HG02759 (cell line): ENCODE results near the gene TPPP2.
"Not testable (repeated sequence)": the region's sequence is repeated elsewhere in the genome, so short reads cannot be mapped to it uniquely, and the experiment has no call there.

ENCODE experiments used
- ATAC-seq: cut with Tn5 transposase; IDR thresholded peaks from one replicate; pipeline ENCODE4 v1.9.1; 2021; ENCODE audit warnings: mild to moderate bottlenecking, moderate library complexity; ENCODE audit not compliant: unreplicated experiment

Gene TPPP2

GRCh38 chr14:21029917-21030316, at the start of gene TPPP2:
Gene TPPP2, plus strand, starts transcription at chr14:21030217. Its CDS starts 365 bp downstream, at chr14:21030582.
- ATAC-seq, result no peak

DNA sequence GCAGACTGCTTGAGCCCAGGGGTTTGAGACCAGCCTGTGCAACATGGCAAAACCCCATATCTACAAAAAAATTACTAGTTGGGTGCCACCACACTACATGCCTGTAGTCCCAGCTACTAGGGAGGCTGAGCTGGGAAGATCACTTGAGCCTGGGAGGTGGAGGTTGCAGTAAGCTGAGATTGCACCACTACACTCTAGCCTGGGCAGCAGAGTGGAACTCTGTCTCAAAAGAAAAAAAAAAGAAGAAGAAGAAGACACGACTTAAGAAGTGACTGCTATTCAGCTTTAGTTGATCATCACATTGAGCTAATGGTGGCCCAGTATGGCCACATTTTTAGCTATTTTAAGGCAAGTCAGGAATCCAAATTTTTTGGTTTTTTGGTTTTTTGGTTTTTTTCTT, 49.1 kb upstream of the TPPP2 start:
- no peak for ATAC-seq

GRCh38 chr14:20982646-20983369, 47.2 kb upstream of the TPPP2 start:
- ATAC-seq, result no peak

- ATAC-seq, result not testable (repeated sequence)
Observed at GRCh38 chr14:20985650-20986049, 44.4 kb upstream of the TPPP2 start.

DNA sequence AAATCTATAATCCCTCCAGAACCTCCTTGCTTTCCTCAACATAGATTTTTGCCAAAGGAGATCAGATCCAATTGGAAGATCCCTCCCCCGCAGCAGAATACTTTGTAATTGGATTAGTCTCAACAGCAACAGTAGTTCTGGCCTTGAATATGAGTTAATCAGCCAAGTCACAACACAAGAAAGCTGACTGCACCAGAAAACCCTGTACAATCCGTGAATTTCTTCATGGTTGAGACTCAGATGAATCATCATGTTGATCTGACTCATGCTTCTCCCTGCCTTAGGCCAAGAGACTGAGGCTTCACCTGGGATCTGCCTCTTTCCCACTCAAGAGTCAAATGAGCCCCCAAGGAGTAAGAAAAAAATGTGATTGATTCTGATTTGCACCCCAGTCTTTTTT, 43.2 kb upstream of the TPPP2 start:
- ATAC-seq, result no peak

DNA sequence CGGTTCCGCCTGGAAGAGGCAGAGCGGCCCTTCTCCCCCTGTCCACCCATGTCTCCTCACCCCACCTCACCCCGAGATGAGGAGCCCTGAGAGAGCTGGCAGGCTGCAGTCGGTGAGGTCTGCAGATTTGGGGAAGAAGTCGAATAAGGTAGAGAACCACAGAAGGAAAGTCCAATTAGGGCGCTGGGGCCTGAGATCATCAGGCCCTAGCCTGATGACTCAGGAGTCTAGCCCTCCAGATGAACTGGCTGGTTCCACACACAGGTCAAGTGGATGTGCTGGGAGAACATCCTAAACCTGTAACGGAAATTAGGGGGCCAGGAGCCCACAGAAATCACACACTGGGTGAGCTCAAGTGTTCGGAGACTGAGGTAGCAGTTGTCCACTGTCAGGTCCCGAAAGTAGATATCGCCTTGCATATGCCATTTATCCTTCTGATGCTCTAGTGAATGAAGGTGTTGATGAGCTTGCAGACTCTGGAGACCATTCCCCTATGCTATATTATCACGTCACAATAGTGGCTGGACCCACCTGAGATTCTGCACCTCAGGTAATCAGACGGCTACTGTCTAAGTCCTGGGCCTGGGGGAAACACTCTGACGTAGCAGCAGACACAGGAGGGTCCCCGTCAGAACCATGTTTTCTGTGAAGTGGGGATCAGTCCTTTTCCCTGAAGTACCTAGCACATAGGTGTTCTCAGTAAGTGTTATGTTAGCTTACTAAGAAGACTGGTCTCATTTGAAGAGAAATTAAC, 41.1 kb upstream of the TPPP2 start:
- ATAC-seq, result no peak

DNA sequence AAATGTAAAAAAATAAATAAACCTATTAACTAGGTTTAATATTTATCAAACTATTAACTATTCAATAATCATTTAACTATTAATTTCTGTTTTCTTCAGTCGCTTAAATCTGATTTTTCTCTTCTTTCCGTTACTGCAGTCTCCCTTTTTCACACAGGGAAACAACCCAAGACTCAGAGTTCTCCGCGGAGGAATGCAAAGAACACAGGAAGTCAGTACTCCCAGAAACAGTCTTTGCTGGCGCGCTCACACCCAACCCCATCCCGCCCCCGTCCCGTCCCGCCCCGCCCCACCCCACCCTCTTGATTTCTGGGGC, 40.6 kb upstream of the TPPP2 start:
- no peak for ATAC-seq

DNA sequence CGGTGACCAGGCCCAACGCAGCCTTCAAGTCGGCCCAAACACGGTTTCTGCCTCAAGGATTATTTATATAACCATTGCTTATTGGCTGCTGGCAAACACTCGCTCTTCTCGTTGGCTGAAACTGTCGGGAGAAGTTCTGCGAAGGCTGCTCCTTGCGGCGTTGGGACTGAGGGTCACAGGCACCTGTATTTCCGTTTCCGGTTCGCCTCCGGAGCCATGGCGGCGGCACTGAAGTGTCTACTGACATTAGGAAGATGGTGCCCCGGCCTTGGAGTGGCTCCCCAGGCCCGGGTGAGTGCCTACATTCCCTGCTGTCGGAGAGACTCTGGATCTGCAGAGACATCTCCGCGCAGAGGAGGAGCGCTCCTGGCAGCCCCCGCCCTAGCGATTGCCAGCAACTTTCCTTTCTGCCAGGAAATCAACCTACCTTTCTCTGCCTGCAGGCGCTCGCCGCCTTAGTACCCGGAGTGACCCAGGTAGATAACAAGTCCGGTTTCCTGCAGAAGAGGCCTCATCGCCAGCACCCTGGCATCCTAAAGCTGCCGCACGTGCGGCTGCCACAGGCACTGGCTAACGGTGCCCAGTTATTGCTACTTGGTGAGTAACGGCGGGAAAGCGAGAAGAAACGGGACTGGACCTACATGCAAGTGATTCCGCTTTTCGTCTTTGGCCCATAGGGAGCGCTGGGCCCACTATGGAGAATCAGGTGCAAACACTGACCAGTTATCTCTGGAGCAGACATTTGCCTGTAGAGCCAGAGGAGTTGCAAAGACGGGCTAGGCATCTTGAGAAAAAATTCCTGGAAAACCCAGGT, 40.0 kb upstream of the TPPP2 start, which contains the start of gene METTL17:
Gene METTL17, plus strand, starts transcription at position 194 of the 814 bp plus-strand sequence. Its CDS starts 23 bp downstream, at position 217.
- ATAC-seq, result peak; percentile 97

GRCh38 chr14:20996521-20996920, 33.5 kb upstream of the TPPP2 start:
- no peak for ATAC-seq

- no peak for ATAC-seq
Observed at GRCh38 chr14:20997115-20997514, 32.9 kb upstream of the TPPP2 start.

- no peak for ATAC-seq
Observed at GRCh38 chr14:20997564-20997963, 32.5 kb upstream of the TPPP2 start.

- ATAC-seq, result no peak
Observed at GRCh38 chr14:20998139-20998538, 31.9 kb upstream of the TPPP2 start.

- ATAC-seq, result no peak
Observed at GRCh38 chr14:20998674-20999366, 31.2 kb upstream of the TPPP2 start, which contains the start of gene SLC39A2. Gene SLC39A2, plus strand, starts transcription at chr14:20999293. Its CDS starts 154 bp downstream, at chr14:20999447.

DNA sequence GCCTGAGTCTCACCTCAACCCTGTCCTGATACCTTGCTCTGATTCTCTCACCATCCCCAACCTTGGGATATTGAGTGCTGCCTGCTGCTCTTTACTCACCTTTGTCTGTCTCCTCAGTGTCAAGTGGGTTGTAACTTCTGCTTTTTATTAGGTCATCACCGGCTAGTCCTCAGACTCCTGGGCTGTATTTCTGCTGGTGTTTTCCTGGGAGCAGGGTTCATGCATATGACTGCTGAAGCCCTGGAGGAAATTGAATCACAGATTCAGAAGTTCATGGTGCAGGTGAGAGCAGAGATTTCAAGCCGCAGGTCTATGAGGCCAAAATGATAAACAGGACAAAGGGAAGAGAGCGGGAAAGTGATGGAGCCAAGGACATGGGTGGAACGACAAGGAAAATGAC, 30.4 kb upstream of the TPPP2 start:
- no peak for ATAC-seq

GRCh38 chr14:21001218-21001617, 28.8 kb upstream of the TPPP2 start:
- ATAC-seq, result no peak

GRCh38 chr14:21003788-21004346, 26.1 kb upstream of the TPPP2 start:
- ATAC-seq, result no peak

DNA sequence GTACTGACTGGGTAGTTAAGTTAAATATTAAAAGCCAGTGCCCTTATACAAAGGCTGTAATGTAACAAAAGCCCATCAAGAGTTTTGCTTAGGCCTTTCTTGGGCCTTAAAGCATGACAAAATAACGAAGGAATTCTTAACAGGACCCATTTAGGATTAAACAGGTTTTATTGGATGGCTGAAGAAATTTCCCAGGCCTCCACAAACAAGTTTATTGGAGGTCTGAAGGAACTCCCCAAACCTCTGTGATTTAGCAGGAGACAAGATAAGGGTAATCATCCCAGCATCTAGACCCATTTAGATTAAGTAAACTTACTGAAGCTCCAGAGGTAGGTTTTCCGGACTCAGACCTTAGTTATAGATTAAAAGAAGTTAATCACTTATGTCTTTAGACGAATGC, 20.3 kb upstream of the TPPP2 start:
- ATAC-seq, result not testable (repeated sequence)

DNA sequence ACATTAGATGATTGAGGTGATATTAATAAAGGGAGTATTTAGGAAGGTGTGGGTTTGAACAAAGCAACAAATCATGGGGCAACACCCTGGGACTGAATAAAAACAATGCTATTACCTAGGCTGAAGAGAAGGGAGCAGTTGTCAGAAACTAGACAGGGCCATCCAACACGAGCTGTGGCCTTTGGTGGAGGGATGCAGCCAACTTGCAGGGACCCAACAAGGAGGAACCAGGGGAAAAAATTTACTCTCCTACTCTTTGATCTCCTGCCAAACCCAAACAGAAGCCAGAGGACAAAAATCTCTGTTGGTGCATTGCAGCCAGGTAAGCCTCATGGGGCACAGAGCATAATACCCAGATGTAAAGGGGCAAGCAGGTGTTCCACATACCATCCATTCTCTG, 18.9 kb upstream of the TPPP2 start:
- no peak for ATAC-seq

GRCh38 chr14:21014761-21015190, 15.2 kb upstream of the TPPP2 start:
- ATAC-seq, result peak; percentile 66

DNA sequence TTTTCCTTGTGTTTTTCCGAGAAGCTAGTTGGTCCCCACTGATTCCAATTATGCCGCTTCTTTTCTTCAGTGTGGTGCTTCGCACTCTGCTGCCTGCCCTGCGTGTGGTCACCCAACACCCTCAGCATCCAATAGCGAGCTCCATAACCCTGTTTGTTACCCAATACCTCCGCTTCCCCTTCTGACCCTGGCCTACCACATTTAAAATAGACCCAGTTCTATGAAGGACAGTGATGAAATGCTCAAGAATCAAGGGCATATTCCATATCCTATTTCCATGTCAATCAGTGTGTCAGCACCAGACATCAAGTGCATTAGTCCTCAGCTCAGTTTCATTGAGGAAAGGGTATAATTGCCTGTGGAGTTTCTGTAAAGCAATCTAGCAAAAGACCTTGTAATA, 14.7 kb upstream of the TPPP2 start:
- no peak for ATAC-seq
